DND-41 (cell line): ENCODE results near the gene ZNF141.
A peak's percentile ranks its signal among the peaks of the same experiment; 100 is the strongest.

Source experiments
- CTCF ChIP-seq: IDR thresholded peaks from 2 replicates; pipeline ENCODE4 v1.5.1; 2012; ENCODE audit warnings: borderline replicate concordance, low read length, moderate library complexity, mild to moderate bottlenecking; ENCODE audit not compliant: poor library complexity, severe bottlenecking; ENCODE audit errors: extremely low read depth
- EZH2 ChIP-seq: IDR thresholded peaks from 3 replicates; pipeline ENCODE4 v1.6.1; 2012; ENCODE audit warnings: borderline replicate concordance, low read depth, mild to moderate bottlenecking, moderate library complexity, low read length, inconsistent platforms; ENCODE audit not compliant: severe bottlenecking

- TF ChIP-seq CTCF (peak; percentile 15), EZH2 (no peak)
Measured at GRCh38 chr4:340011-340410, 2.4 kb downstream of the ZNF141 start.
